WTC11 (cell line): ENCODE data around the gene PVALB. TPM values are rescaled to one million over a fixed set of nuclear protein-coding genes. Genes with fewer than 3 reads are reported as not detected.
A peak's percentile ranks its signal among the peaks of the same experiment; 100 is the strongest.

ENCODE experiments used
- ATAC-seq: fragments of 200-7000 bp; cut with Tn5 transposase; 2 replicates; pipeline ENCODE4 v1.10.0; 2021; ENCODE audit warnings: mild to moderate bottlenecking, moderate library complexity
- CTCF ChIA-PET: fragments of 300-600 bp; sonication (Branson Sonifier 250); formaldehyde crosslinking; loops from one replicate; lab custom pipeline; 2021; ENCODE audit warnings: antibody characterized with exemption; lab: Charles Lee
- POLR2A ChIA-PET: fragments of 350-600 bp; sonication (Branson Sonifier 250); formaldehyde crosslinking; loops from one replicate; lab custom pipeline; 2021; ENCODE audit warnings: antibody characterized with exemption; lab: Charles Lee
- DNase-seq: peaks from one replicate; pipeline ENCODE4 v3.0.0; 2021; ENCODE audit warnings: low spot score
- H3K27ac Mint-ChIP-seq: 2 replicates; pipeline ENCODE4 v1.8.0; 2021; ENCODE audit warnings: mixed read lengths
- H3K27me3 Mint-ChIP-seq: 2 replicates; pipeline ENCODE4 v1.8.0; 2021; ENCODE audit warnings: low read depth, mild to moderate bottlenecking, moderate library complexity, mixed read lengths
- H3K36me3 Mint-ChIP-seq: 2 replicates; pipeline ENCODE4 v1.8.0; 2021; ENCODE audit warnings: mixed read lengths
- H3K4me1 Mint-ChIP-seq: 2 replicates; pipeline ENCODE4 v1.8.0; 2022; ENCODE audit warnings: mixed read lengths
- H3K4me3 Mint-ChIP-seq: 2 replicates; pipeline ENCODE4 v1.8.0; 2021; ENCODE audit warnings: mild to moderate bottlenecking, moderate library complexity, mixed read lengths
- H3K9me3 Mint-ChIP-seq: 2 replicates; pipeline ENCODE4 v1.8.0; 2021; ENCODE audit warnings: mixed read lengths
- CTCF ChIP-seq: fragments of 200-600 bp; IDR thresholded peaks from 2 replicates; pipeline ENCODE4 v1.8.0; 2022; ENCODE audit warnings: antibody characterized with exemption
- ERG ChIP-seq: fragments of 250-450 bp; sonication (Bioruptor Pico); IDR thresholded peaks from 2 replicates; pipeline ENCODE4 v1.8.0; 2021; ENCODE audit warnings: mild to moderate bottlenecking
- ESRRA ChIP-seq: sonication (generic); formaldehyde crosslinking; IDR thresholded peaks from 2 replicates; pipeline ENCODE4 v1.8.1; 2022; ENCODE audit warnings: mild to moderate bottlenecking, missing genetic modification reagents, borderline replicate concordance
- HMGA2 ChIP-seq: fragments of 250-450 bp; sonication (Bioruptor Pico); IDR thresholded peaks from 2 replicates; pipeline ENCODE4 v1.4.0; 2021; ENCODE audit warnings: mild to moderate bottlenecking, moderate library complexity
- JUN ChIP-seq: sonication (generic); formaldehyde crosslinking; IDR thresholded peaks from 2 replicates; pipeline ENCODE4 v1.8.0; 2023; ENCODE audit warnings: mild to moderate bottlenecking, missing genetic modification reagents
- MLX ChIP-seq: sonication (generic); formaldehyde crosslinking; IDR thresholded peaks from 2 replicates; pipeline ENCODE4 v1.8.1; 2023; ENCODE audit warnings: mild to moderate bottlenecking, missing genetic modification reagents, moderate library complexity
- NR1H2 ChIP-seq: sonication (generic); formaldehyde crosslinking; IDR thresholded peaks from 2 replicates; pipeline ENCODE4 v1.9.0; 2021; ENCODE audit warnings: mild to moderate bottlenecking, moderate library complexity, missing genetic modification reagents
- NR3C1 ChIP-seq: sonication (generic); formaldehyde crosslinking; conservative IDR thresholded peaks from 2 replicates; pipeline ENCODE4 v1.8.1; 2023; ENCODE audit warnings: low read depth, mild to moderate bottlenecking, missing genetic modification reagents
- TP53 ChIP-seq: sonication (generic); formaldehyde crosslinking; IDR thresholded peaks from 2 replicates; pipeline ENCODE4 v1.8.1; 2023; ENCODE audit warnings: mild to moderate bottlenecking, missing genetic modification reagents
- USF1 ChIP-seq: sonication (generic); formaldehyde crosslinking; IDR thresholded peaks from 2 replicates; pipeline ENCODE4 v1.8.0; 2022; ENCODE audit warnings: mild to moderate bottlenecking, missing genetic modification reagents
- ZBTB43 ChIP-seq: sonication (generic); formaldehyde crosslinking; IDR thresholded peaks from 2 replicates; pipeline ENCODE4 v1.8.1; 2023; ENCODE audit warnings: mild to moderate bottlenecking, missing genetic modification reagents
- ZNF317 ChIP-seq: sonication (generic); formaldehyde crosslinking; IDR thresholded peaks from 2 replicates; pipeline ENCODE4 v1.8.1; 2023; ENCODE audit warnings: low read depth, mild to moderate bottlenecking, moderate library complexity, missing genetic modification reagents, borderline replicate concordance
- total RNA-seq: library from RNA; stranded (reverse); gene quantifications from 3 replicates; pipeline ENCODE4 v1.2.3, GENCODE V29; 2021
- TF ChIP-seq, protein P1 (sequence below): sonication (generic); formaldehyde crosslinking; IDR thresholded peaks from 2 replicates; pipeline ENCODE4 v1.8.1; 2023; ENCODE audit warnings: mild to moderate bottlenecking, moderate library complexity, missing genetic modification reagents
- TF ChIP-seq, protein P2 (sequence below): sonication (generic); formaldehyde crosslinking; IDR thresholded peaks from 2 replicates; pipeline ENCODE4 v1.8.1; 2023; ENCODE audit warnings: mild to moderate bottlenecking, missing genetic modification reagents
- TF ChIP-seq, protein P3 (sequence below): sonication (generic); formaldehyde crosslinking; IDR thresholded peaks from 2 replicates; pipeline ENCODE4 v1.8.1; 2023; ENCODE audit warnings: mild to moderate bottlenecking, missing genetic modification reagents, moderate library complexity
- TF ChIP-seq, protein P4 (sequence below): sonication (generic); formaldehyde crosslinking; IDR thresholded peaks from 2 replicates; pipeline ENCODE4 v1.8.1; 2022; ENCODE audit warnings: mild to moderate bottlenecking, moderate library complexity, missing genetic modification reagents

The PVALB gene
- total RNA-seq, 1 experiment from 2014 or later: 2.7 TPM

- no peaks in the 10 kb centered on the region for H3K36me3 Mint-ChIP-seq
- no peaks in the 10 kb centered on the region for H3K4me1 Mint-ChIP-seq
- POLR2A ChIA-PET: no interaction called here
- TF ChIP-seq ZBTB43 (CRISPR knock-in tag): no peak
- no peak for TF ChIP-seq NR3C1 (CRISPR knock-in tag)
- no peak for TF ChIP-seq NR1H2 (CRISPR knock-in tag)
- no peak for TF ChIP-seq ERG
- TF ChIP-seq, protein P1, sequence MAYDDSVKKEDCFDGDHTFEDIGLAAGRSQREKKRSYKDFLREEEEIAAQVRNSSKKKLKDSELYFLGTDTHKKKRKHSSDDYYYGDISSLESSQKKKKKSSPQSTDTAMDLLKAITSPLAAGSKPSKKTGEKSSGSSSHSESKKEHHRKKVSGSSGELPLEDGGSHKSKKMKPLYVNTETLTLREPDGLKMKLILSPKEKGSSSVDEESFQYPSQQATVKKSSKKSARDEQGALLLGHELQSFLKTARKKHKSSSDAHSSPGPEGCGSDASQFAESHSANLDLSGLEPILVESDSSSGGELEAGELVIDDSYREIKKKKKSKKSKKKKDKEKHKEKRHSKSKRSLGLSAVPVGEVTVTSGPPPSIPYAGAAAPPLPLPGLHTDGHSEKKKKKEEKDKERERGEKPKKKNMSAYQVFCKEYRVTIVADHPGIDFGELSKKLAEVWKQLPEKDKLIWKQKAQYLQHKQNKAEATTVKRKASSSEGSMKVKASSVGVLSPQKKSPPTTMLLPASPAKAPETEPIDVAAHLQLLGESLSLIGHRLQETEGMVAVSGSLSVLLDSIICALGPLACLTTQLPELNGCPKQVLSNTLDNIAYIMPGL (CRISPR knock-in tag): no peak
- TF ChIP-seq CTCF: no peak
- TF ChIP-seq USF1 (CRISPR knock-in tag): peak; percentile 60; the same call in 1 of the 2 replicates
- TF ChIP-seq, protein P2, sequence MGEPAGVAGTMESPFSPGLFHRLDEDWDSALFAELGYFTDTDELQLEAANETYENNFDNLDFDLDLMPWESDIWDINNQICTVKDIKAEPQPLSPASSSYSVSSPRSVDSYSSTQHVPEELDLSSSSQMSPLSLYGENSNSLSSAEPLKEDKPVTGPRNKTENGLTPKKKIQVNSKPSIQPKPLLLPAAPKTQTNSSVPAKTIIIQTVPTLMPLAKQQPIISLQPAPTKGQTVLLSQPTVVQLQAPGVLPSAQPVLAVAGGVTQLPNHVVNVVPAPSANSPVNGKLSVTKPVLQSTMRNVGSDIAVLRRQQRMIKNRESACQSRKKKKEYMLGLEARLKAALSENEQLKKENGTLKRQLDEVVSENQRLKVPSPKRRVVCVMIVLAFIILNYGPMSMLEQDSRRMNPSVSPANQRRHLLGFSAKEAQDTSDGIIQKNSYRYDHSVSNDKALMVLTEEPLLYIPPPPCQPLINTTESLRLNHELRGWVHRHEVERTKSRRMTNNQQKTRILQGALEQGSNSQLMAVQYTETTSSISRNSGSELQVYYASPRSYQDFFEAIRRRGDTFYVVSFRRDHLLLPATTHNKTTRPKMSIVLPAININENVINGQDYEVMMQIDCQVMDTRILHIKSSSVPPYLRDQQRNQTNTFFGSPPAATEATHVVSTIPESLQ (CRISPR knock-in tag): no peak
- no peak for TF ChIP-seq TP53 (CRISPR knock-in tag)
- no peak for TF ChIP-seq ZNF317 (CRISPR knock-in tag)
- no peak for TF ChIP-seq MLX (CRISPR knock-in tag)
- TF ChIP-seq ESRRA (CRISPR knock-in tag): no peak
- TF ChIP-seq, protein P3, sequence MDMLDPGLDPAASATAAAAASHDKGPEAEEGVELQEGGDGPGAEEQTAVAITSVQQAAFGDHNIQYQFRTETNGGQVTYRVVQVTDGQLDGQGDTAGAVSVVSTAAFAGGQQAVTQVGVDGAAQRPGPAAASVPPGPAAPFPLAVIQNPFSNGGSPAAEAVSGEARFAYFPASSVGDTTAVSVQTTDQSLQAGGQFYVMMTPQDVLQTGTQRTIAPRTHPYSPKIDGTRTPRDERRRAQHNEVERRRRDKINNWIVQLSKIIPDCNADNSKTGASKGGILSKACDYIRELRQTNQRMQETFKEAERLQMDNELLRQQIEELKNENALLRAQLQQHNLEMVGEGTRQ: peak; percentile 69
- TF ChIP-seq JUN (CRISPR knock-in tag): no peak
- TF ChIP-seq, protein P4, sequence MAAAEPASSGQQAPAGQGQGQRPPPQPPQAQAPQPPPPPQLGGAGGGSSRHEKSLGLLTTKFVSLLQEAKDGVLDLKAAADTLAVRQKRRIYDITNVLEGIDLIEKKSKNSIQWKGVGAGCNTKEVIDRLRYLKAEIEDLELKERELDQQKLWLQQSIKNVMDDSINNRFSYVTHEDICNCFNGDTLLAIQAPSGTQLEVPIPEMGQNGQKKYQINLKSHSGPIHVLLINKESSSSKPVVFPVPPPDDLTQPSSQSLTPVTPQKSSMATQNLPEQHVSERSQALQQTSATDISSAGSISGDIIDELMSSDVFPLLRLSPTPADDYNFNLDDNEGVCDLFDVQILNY (CRISPR knock-in tag): no peak
- no peak for TF ChIP-seq HMGA2 (CRISPR knock-in tag)
- TF ChIP-seq, all 79 proteins: peak for 2
- H3K4me3 Mint-ChIP-seq: no peak overlapping the region
- peaks cover 18% of the 10 kb centered on the region for H3K27me3 Mint-ChIP-seq
- CTCF ChIA-PET: interaction anchor here (0.7 to 3.8 kb wide), 12 partner anchors 10 to 242 kb away, joined by 3 to 58 read pairs (median 4); partner anchors contain the start of gene IFT27
- ATAC-seq (no peak), DNase-seq (no peak)
- H3K27ac Mint-ChIP-seq: no peak overlapping the region
- no peaks in the 10 kb centered on the region for H3K9me3 Mint-ChIP-seq
Measured at GRCh38 chr22:36756031-36756430, 60.8 kb downstream of the PVALB start.
